CD14-positive monocyte (primary cell): ENCODE data around the gene PVALEF. TPM values are rescaled to one million over a fixed set of nuclear protein-coding genes. Genes with fewer than 3 reads are reported as not detected.

Source experiments
- DNase-seq, 3 donors: peaks; one replicate each; pipeline ENCODE4 v3.0.0-alpha.2; 2011 to 2022
- H2AFZ ChIP-seq: 2 replicates; pipeline ENCODE4 v1.6.0; 2012; ENCODE audit warnings: mild to moderate bottlenecking, low read depth, low read length, inconsistent platforms; ENCODE audit not compliant: insufficient read depth, poor library complexity, severe bottlenecking
- H3K27ac ChIP-seq, 2 donors: 1 replicate in 1 of 2; 2 replicates in 1 of 2; pipeline ENCODE4 v1.5.1; 2012 to 2013; ENCODE audit warnings: low read length in 2 of 2, control low read depth in 1 of 2, inconsistent platforms in 1 of 2, low read depth in 1 of 2, mild to moderate bottlenecking in 1 of 2
- H3K27me3 ChIP-seq, 2 donors: one replicate each; pipeline versions ENCODE4 v1.6.0 to v1.6.1; 2011 to 2013; ENCODE audit warnings: low read length in 2 of 2; ENCODE audit not compliant: control insufficient read depth in 2 of 2, insufficient read depth in 2 of 2
- H3K36me3 ChIP-seq, 2 donors: replicated peaks in 1 of 2; 1 replicate in 1 of 2; 2 replicates in 1 of 2; pipeline versions ENCODE4 v1.5.1 to v1.6.1; 2012 to 2013; ENCODE audit warnings: low read length in 2 of 2, control low read depth in 1 of 2, inconsistent platforms in 1 of 2, mild to moderate bottlenecking in 1 of 2; ENCODE audit not compliant: insufficient read depth in 2 of 2, control insufficient read depth in 1 of 2
- H3K4me1 ChIP-seq, 2 donors: 1 replicate in 1 of 2; 2 replicates in 1 of 2; pipeline versions ENCODE4 v1.5.1 to v1.6.1; 2012 to 2013; ENCODE audit warnings: low read length in 2 of 2, control low read depth in 1 of 2, inconsistent platforms in 1 of 2, mild to moderate bottlenecking in 1 of 2, moderate library complexity in 1 of 2; ENCODE audit not compliant: insufficient read depth in 2 of 2, control insufficient read depth in 1 of 2
- H3K4me2 ChIP-seq: replicated peaks from 2 replicates; pipeline ENCODE3; 2012; ENCODE audit warnings: low read length, moderate library complexity, mild to moderate bottlenecking; ENCODE audit not compliant: poor library complexity, severe bottlenecking; ENCODE audit errors: extremely low read depth
- H3K4me3 ChIP-seq, 3 experiments: fragments of 200-600 bp in 1 of 3; sonication (generic) in 1 of 3; replicated peaks in 1 of 3; 1 replicate in 2 of 3; 2 replicates in 1 of 3; pipeline ENCODE4 v1.5.1; 2011 to 2013; ENCODE audit warnings: low read length in 3 of 3, mild to moderate bottlenecking in 3 of 3, control low read depth in 2 of 3, low read depth in 2 of 3, inconsistent platforms in 1 of 3, moderate library complexity in 1 of 3
- H3K79me2 ChIP-seq: 2 replicates; pipeline ENCODE4 v1.6.0; 2012; ENCODE audit warnings: mild to moderate bottlenecking, control low read depth, inconsistent platforms, low read length, moderate library complexity; ENCODE audit not compliant: insufficient read depth
- H3K9ac ChIP-seq: 2 replicates; pipeline ENCODE4 v1.6.0; 2017; ENCODE audit warnings: low read length, mild to moderate bottlenecking; ENCODE audit not compliant: insufficient read depth, poor library complexity, severe bottlenecking
- H3K9me3 ChIP-seq, 2 donors: replicated peaks in 1 of 2; 1 replicate in 1 of 2; 2 replicates in 1 of 2; pipeline versions ENCODE4 v1.5.1 to v1.6.1; 2012 to 2013; ENCODE audit warnings: low read length in 2 of 2, control low read depth in 1 of 2; ENCODE audit not compliant: control insufficient read depth in 1 of 2, insufficient read depth in 1 of 2
- H4K20me1 ChIP-seq: 2 replicates; pipeline ENCODE4 v1.6.0; 2012; ENCODE audit warnings: mild to moderate bottlenecking, low read length, control low read depth, moderate library complexity; ENCODE audit not compliant: insufficient read depth
- H3K27ac Mint-ChIP-seq, 7 donors: one replicate each; pipeline ENCODE4 v1.8.0; 2020; ENCODE audit warnings: mild to moderate bottlenecking in 7 of 7, mixed read lengths in 7 of 7, moderate library complexity in 6 of 7, inconsistent platforms in 2 of 7
- H3K27me3 Mint-ChIP-seq, 3 donors: one replicate each; pipeline ENCODE4 v1.8.0; 2021 to 2022; ENCODE audit warnings: low read depth in 3 of 3, mild to moderate bottlenecking in 3 of 3, mixed read lengths in 3 of 3, moderate library complexity in 3 of 3, inconsistent platforms in 1 of 3
- H3K36me3 Mint-ChIP-seq, 2 donors: one replicate each; pipeline ENCODE4 v1.8.0; 2020; ENCODE audit warnings: mixed read lengths in 2 of 2, inconsistent platforms in 1 of 2, mild to moderate bottlenecking in 1 of 2
- H3K4me1 Mint-ChIP-seq: one replicate; pipeline ENCODE4 v1.8.0; 2020; ENCODE audit warnings: mild to moderate bottlenecking, mixed read lengths
- H3K4me3 Mint-ChIP-seq, 2 donors: one replicate each; pipeline ENCODE4 v1.8.0; 2020; ENCODE audit warnings: mild to moderate bottlenecking in 2 of 2, mixed read lengths in 2 of 2, moderate library complexity in 1 of 2
- H3K9me3 Mint-ChIP-seq, 7 donors: one replicate each; pipeline ENCODE4 v1.8.0; 2020 to 2022; ENCODE audit warnings: mixed read lengths in 7 of 7, mild to moderate bottlenecking in 6 of 7, moderate library complexity in 6 of 7, inconsistent platforms in 2 of 7
- WGBS: methylation state at CpG from one replicate; pipeline ENCODE4 v1.1.5; 2013; ENCODE audit warnings: missing lambda C conversion rate; ENCODE audit not compliant: insufficient coverage; 5-methylcytosine and 5-hydroxymethylcytosine counted together
- intact Hi-C, 2 donors: fragments of 100-400 bp; cut with micrococcal nuclease; formaldehyde crosslinking; loops; one replicate each; pipeline versions ENCODE4 v1.15.0 to v1.15.1; 2023
- polyA plus RNA-seq, 3 donors: library from polyadenylated mRNA; depleted of rRNA in 1 of 3; unstranded in 2 of 3; stranded (reverse) in 1 of 3; fragments of 300-500 nt in 2 of 3; fragments of >200 nt in 1 of 3; fragmentation: Illumina TruSeq in 2 of 3; gene quantifications; 1 replicate in 2 of 3; 2 replicates in 1 of 3; pipeline ENCODE4 v1.2.3, GENCODE V29; 2012 to 2021
- TF ChIP-seq, protein P1 (sequence below): fragments of 200-600 bp; IDR thresholded peaks from one replicate; pipeline ENCODE4 v1.8.0; 2022; ENCODE audit warnings: antibody characterized with exemption, mild to moderate bottlenecking

The PVALEF gene
- polyA plus RNA-seq, 3 donors: not detected

- H3K9ac ChIP-seq: no peak overlapping the region
- H3K4me1 ChIP-seq: peaks cover 41 to 54% of the 10 kb centered on the region in 2 donors
- H3K9me3 ChIP-seq: peaks cover 0 to 8% of the 10 kb centered on the region in 2 donors
- no peak overlapping the region for H3K4me2 ChIP-seq
- H3K4me1 Mint-ChIP-seq: peaks cover 38% of the 10 kb centered on the region
- H3K4me3 Mint-ChIP-seq: no peak overlapping the region
- peaks cover 0 to 4% (median 1%) of the 10 kb centered on the region in 3 donors for H3K27me3 Mint-ChIP-seq
- no peaks in the 10 kb centered on the region for H4K20me1 ChIP-seq
- 95% methylated on average over 32 of the region's 38 CpGs for WGBS
- H3K79me2 ChIP-seq: peaks cover 47% of the 10 kb centered on the region
- peaks cover 3 to 13% (median 10%) of the 10 kb centered on the region in 7 donors for H3K9me3 Mint-ChIP-seq
- TF ChIP-seq, protein P1, sequence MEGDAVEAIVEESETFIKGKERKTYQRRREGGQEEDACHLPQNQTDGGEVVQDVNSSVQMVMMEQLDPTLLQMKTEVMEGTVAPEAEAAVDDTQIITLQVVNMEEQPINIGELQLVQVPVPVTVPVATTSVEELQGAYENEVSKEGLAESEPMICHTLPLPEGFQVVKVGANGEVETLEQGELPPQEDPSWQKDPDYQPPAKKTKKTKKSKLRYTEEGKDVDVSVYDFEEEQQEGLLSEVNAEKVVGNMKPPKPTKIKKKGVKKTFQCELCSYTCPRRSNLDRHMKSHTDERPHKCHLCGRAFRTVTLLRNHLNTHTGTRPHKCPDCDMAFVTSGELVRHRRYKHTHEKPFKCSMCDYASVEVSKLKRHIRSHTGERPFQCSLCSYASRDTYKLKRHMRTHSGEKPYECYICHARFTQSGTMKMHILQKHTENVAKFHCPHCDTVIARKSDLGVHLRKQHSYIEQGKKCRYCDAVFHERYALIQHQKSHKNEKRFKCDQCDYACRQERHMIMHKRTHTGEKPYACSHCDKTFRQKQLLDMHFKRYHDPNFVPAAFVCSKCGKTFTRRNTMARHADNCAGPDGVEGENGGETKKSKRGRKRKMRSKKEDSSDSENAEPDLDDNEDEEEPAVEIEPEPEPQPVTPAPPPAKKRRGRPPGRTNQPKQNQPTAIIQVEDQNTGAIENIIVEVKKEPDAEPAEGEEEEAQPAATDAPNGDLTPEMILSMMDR: no peak
- no peaks in the 10 kb centered on the region for H3K36me3 ChIP-seq
- H3K27ac Mint-ChIP-seq: peak overlapping the region in 2 of 7 donors; percentile 58
- peaks cover 12 to 17% of the 10 kb centered on the region in 2 donors for H3K36me3 Mint-ChIP-seq
- H3K4me3 ChIP-seq: no peak overlapping the region
- no peak overlapping the region for H2AFZ ChIP-seq
- H3K27me3 ChIP-seq: no peaks in the 10 kb centered on the region
- intact Hi-C loops: no loop called here
- H3K27ac ChIP-seq: no peak overlapping the region
- DNase-seq: no peak
These were observed 8.2 kb upstream of the PVALEF start for GRCh38 chr17:81156866-81157805.

DNA sequence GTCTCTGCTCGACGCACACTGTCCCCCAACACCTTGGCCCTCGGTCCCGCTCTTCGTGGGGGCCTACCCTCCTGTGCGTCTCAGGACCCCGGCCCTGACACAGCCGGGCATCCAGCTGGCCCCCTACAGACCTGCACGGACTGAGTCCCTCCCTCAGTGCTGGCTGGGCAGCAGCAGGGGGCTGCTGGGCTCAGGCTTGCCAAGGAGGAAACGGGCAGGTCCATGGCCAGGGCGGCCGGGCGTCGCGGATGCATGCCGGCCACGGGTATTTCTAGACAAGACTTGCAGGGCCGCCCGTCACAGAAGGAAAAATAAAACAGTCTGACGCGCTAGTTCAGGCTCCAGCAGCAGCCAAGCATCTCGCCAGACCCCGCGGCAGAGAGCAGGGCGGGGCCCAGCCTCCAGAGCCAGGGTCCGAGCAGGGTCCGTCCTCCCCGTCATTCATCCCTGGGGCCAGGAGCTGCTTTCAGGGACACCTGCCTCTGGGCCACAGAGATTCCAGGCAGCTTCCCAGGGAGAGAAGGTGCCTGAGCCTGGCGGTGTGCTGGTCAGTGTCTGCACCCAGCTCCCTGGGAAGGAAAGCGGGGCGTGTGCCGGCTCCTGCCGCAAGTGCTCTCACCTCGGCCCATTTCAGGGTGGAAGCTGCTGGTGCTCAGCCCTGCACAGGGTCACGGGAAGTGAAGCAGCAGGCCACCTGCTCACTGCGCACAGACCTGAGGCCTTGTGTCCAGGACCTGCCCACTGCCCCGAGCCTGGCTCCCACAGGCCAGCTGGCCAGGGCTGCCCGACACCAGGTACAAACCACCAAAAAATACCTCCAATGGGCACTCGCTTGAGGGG lies 7.2 kb upstream of the PVALEF start:
- Histone ChIP-seq H3K27me3 (no peaks in the 10 kb centered on the region), H4K20me1 (no peaks in the 10 kb centered on the region), H3K4me3 (peak overlapping the region in 1 of 3 experiments; percentile 82), H2AFZ (no peak overlapping the region), H3K4me2 (peak overlapping the region; percentile 80), H3K36me3 (no peaks in the 10 kb centered on the region), H3K79me2 (peaks cover 38% of the 10 kb centered on the region), H3K9me3 (peaks cover 0 to 8% of the 10 kb centered on the region in 2 donors), H3K9ac (peak overlapping the region; percentile 8), H3K4me1 (peaks cover 32 to 45% of the 10 kb centered on the region in 2 donors), H3K27ac (no peak overlapping the region)
- 94% methylated on average over 37 of the region's 39 CpGs for WGBS
- Mint-ChIP-seq H3K4me1 (peaks cover 29% of the 10 kb centered on the region), H3K36me3 (peaks cover 9 to 15% of the 10 kb centered on the region in 2 donors), H3K9me3 (peaks cover 3 to 13% (median 10%) of the 10 kb centered on the region in 7 donors), H3K4me3 (no peak overlapping the region), H3K27ac (no peak overlapping the region), H3K27me3 (peaks cover 0 to 4% (median 0%) of the 10 kb centered on the region in 3 donors)
- intact Hi-C loops: no loop called here
- DNase-seq: no peak
- TF ChIP-seq, protein P1: no peak
